OCI-LY1 (cell line): Measurements from ENCODE around the gene ZNF219.

Experiments
- H2AFZ ChIP-seq: fragments of 200-600 bp; sonication (generic), shearing (Covaris generic); 2 replicates; pipeline ENCODE4 v1.6.0; 2014; ENCODE audit warnings: antibody characterized with exemption, mild to moderate bottlenecking, low read length
- H3F3A ChIP-seq: fragments of 200-600 bp; sonication (generic), shearing (Covaris generic); 2 replicates; pipeline ENCODE4 v1.6.0; 2014; ENCODE audit warnings: mild to moderate bottlenecking, antibody characterized with exemption, low read length, moderate library complexity; ENCODE audit not compliant: insufficient read depth
- H3K27ac ChIP-seq: fragments of 200-600 bp; sonication (generic); 2 replicates; pipeline ENCODE4 v1.5.1; 2014; ENCODE audit warnings: low read length, mixed run types, mild to moderate bottlenecking, low read depth; ENCODE audit not compliant: poor library complexity, severe bottlenecking
- H3K27me3 ChIP-seq: fragments of 200-600 bp; sonication (generic); 2 replicates; pipeline ENCODE4 v1.6.0; 2014; ENCODE audit warnings: antibody characterized with exemption, mild to moderate bottlenecking, low read length, moderate library complexity; ENCODE audit not compliant: insufficient read depth
- H3K36me3 ChIP-seq: fragments of 200-600 bp; sonication (generic); 2 replicates; pipeline ENCODE4 v1.6.1; 2014; ENCODE audit warnings: mild to moderate bottlenecking, antibody characterized with exemption, low read length, moderate library complexity, mixed read lengths; ENCODE audit not compliant: insufficient read depth
- H3K4me1 ChIP-seq: fragments of 200-600 bp; sonication (generic); 2 replicates; pipeline ENCODE4 v1.5.1; 2014; ENCODE audit warnings: mild to moderate bottlenecking, low read length, moderate library complexity; ENCODE audit not compliant: insufficient read depth, severe bottlenecking
- H3K4me2 ChIP-seq: fragments of 200-600 bp; sonication (generic), shearing (Covaris generic); 2 replicates; pipeline ENCODE4 v1.6.1; 2014; ENCODE audit warnings: low read length
- H3K4me3 ChIP-seq: fragments of 200-600 bp; sonication (generic); 2 replicates; pipeline ENCODE4 v1.5.1; 2014; ENCODE audit warnings: low read length, low read depth, mild to moderate bottlenecking, mixed read lengths; ENCODE audit not compliant: poor library complexity, severe bottlenecking
- H3K79me2 ChIP-seq: fragments of 200-600 bp; shearing (Covaris generic); 2 replicates; pipeline ENCODE4 v1.6.1; 2016; ENCODE audit warnings: mixed run types, low read length, mixed read lengths; ENCODE audit not compliant: insufficient read depth
- H3K9ac ChIP-seq: fragments of 200-600 bp; sonication (generic), shearing (Covaris generic); 2 replicates; pipeline ENCODE4 v1.6.1; 2014; ENCODE audit warnings: mild to moderate bottlenecking, low read length, mixed read lengths
- H3K9me2 ChIP-seq: fragments of 200-600 bp; sonication (generic), shearing (Covaris generic); 2 replicates; pipeline ENCODE4 v1.6.1; 2014; ENCODE audit warnings: low read depth, mild to moderate bottlenecking, low read length, mixed read lengths
- H3K9me3 ChIP-seq: fragments of 200-600 bp; shearing (Covaris generic); 2 replicates; pipeline ENCODE4 v1.6.1; 2014; ENCODE audit warnings: low read length, mixed read lengths
- H4K20me1 ChIP-seq: fragments of 200-600 bp; sonication (generic), shearing (Covaris generic); 2 replicates; pipeline ENCODE4 v1.6.0; 2016; ENCODE audit warnings: mild to moderate bottlenecking, low read length; ENCODE audit not compliant: insufficient read depth
- CTCF ChIP-seq: fragments of 200-600 bp; sonication (generic), shearing (Covaris generic); IDR thresholded peaks from 2 replicates; pipeline ENCODE4 v1.5.1; 2017; ENCODE audit warnings: mild to moderate bottlenecking, antibody characterized with exemption, low read length, moderate library complexity, mixed read lengths
- EZH2 ChIP-seq: fragments of 200-600 bp; sonication (generic), shearing (Covaris generic); IDR thresholded peaks from 2 replicates; pipeline ENCODE4 v1.8.0; 2017; ENCODE audit warnings: borderline replicate concordance, mixed run types, mild to moderate bottlenecking, antibody characterized with exemption, low read length, moderate library complexity, mixed read lengths

The ZNF219 gene

GRCh38 chr14:21054768-21055145 lies 43.7 kb downstream of the ZNF219 start:
- Histone ChIP-seq H3F3A (no peaks in the 10 kb centered on the region), H3K9me2 (no peaks in the 10 kb centered on the region), H4K20me1 (no peaks in the 10 kb centered on the region), H3K4me3 (no peak overlapping the region), H3K9ac (no peak overlapping the region), H3K27ac (no peak overlapping the region), H3K36me3 (no peaks in the 10 kb centered on the region), H3K4me2 (no peak overlapping the region), H2AFZ (no peak overlapping the region), H3K79me2 (no peaks in the 10 kb centered on the region), H3K27me3 (peaks cover 8% of the 10 kb centered on the region; the same call in 1 of the 2 replicates), H3K9me3 (no peaks in the 10 kb centered on the region), H3K4me1 (no peaks in the 10 kb centered on the region)
- TF ChIP-seq EZH2 (no peak), CTCF (no peak)

- Histone ChIP-seq H3F3A (no peaks in the 10 kb centered on the region), H4K20me1 (no peaks in the 10 kb centered on the region), H3K9me3 (no peaks in the 10 kb centered on the region), H3K27ac (no peak overlapping the region), H3K36me3 (no peaks in the 10 kb centered on the region), H2AFZ (no peak overlapping the region), H3K27me3 (peaks cover 8% of the 10 kb centered on the region; the same call in 1 of the 2 replicates), H3K79me2 (no peaks in the 10 kb centered on the region), H3K4me1 (no peaks in the 10 kb centered on the region), H3K9me2 (no peaks in the 10 kb centered on the region), H3K4me2 (no peak overlapping the region), H3K4me3 (no peak overlapping the region), H3K9ac (no peak overlapping the region)
- no peak for TF ChIP-seq EZH2
- TF ChIP-seq CTCF = no peak
These were observed 44.2 kb downstream of the ZNF219 start for GRCh38 chr14:21054123-21054767.

GRCh38 chr14:21053184-21054122 lies 45.0 kb downstream of the ZNF219 start:
- Histone ChIP-seq H3K4me1 (no peaks in the 10 kb centered on the region), H3F3A (no peaks in the 10 kb centered on the region), H3K27me3 (peaks cover 8% of the 10 kb centered on the region; the same call in 1 of the 2 replicates), H2AFZ (no peak overlapping the region), H3K9me3 (no peaks in the 10 kb centered on the region), H3K9me2 (no peaks in the 10 kb centered on the region), H4K20me1 (no peaks in the 10 kb centered on the region), H3K36me3 (no peaks in the 10 kb centered on the region), H3K79me2 (no peaks in the 10 kb centered on the region), H3K9ac (no peak overlapping the region), H3K27ac (no peak overlapping the region), H3K4me3 (no peak overlapping the region), H3K4me2 (no peak overlapping the region)
- TF ChIP-seq CTCF (no peak), EZH2 (no peak)
